Measurements from ENCODE around the gene FOXA3.

FOXA3 gene

DNA sequence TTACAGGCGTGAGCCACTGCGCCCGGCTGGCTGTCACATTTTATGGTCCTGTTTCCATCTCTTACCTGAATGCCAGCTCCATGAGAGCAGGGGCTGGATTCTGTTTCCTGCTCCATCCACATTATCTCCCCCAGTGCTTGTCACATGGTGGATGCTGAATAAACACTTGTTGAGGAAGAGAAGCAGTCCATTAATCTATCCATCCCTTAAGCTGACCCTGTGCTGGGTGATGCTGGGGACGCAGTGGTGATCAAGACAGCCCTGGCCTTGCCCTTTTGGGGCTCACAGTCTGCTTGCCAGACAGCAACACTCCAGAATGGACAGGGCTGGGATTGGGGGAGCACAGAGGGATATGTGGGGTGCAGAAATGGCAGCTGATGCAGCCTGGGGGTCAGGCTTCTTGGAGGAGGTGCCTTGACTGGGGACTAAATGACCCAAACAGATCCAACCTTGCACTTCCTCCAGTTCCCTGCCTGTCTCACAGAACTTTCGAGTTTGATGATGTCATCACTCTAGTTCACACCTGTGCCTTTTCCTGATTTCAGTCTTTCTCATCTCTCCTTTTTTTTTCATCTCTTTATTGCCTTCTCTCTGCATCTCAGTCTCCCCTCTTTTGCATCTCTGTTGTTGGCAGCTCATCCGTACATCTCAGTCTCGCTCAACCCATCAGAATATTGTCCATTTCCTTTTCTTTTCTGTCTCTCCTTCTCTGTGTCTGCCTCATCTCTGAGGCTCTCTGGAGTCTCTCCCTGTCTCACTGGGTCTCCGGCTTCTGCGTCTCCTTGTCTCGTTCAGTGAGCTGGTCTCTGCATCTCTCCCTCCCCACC lies 17.2 kb downstream of the FOXA3 start:
- no peak overlapping the region for H3K9ac ChIP-seq (ENCODE audit: low read length)
- H2AFZ ChIP-seq (ENCODE audit: low read depth, low read length, severe bottlenecking) = no peak overlapping the region
- no peak overlapping the region for H3K4me2 ChIP-seq (ENCODE audit: low read depth, low read length, poor library complexity, severe bottlenecking)

GRCh38 chr19:45881909-45882528 lies 17.9 kb downstream of the FOXA3 start:
- H3K9ac ChIP-seq (ENCODE audit: low read length) = peak overlapping the region; percentile 62; the same call in 1 of the 2 replicates
- no peak overlapping the region for H3K4me3 ChIP-seq (ENCODE audit: insufficient read depth, low read length, poor library complexity, severe bottlenecking)

More for the DNA sequence above, 17.2 kb downstream of the FOXA3 start:
- Histone ChIP-seq H3K79me2 (ENCODE audit: insufficient read depth, low read length) (peaks cover 12% of the 10 kb centered on the region; the same call in 1 of the 2 replicates), H3K9me3 (ENCODE audit: insufficient read depth, low read length) (no peaks in the 10 kb centered on the region), H3K36me3 (ENCODE audit: low read length) (no peaks in the 10 kb centered on the region), H3F3A (ENCODE audit: insufficient read depth) (no peaks in the 10 kb centered on the region), H3K27me3 (ENCODE audit: low read length) (no peaks in the 10 kb centered on the region), H3K4me3 (ENCODE audit: insufficient read depth, low read length, poor library complexity, severe bottlenecking) (no peak overlapping the region), H3K9me2 (replicated peaks; ENCODE audit: insufficient read depth, low read length) (no peaks in the 10 kb centered on the region), H4K20me1 (ENCODE audit: low read depth, low read length) (no peaks in the 10 kb centered on the region), H3K27ac (ENCODE audit: low read depth, low read length) (no peak overlapping the region)
- TF ChIP-seq, protein P1, sequence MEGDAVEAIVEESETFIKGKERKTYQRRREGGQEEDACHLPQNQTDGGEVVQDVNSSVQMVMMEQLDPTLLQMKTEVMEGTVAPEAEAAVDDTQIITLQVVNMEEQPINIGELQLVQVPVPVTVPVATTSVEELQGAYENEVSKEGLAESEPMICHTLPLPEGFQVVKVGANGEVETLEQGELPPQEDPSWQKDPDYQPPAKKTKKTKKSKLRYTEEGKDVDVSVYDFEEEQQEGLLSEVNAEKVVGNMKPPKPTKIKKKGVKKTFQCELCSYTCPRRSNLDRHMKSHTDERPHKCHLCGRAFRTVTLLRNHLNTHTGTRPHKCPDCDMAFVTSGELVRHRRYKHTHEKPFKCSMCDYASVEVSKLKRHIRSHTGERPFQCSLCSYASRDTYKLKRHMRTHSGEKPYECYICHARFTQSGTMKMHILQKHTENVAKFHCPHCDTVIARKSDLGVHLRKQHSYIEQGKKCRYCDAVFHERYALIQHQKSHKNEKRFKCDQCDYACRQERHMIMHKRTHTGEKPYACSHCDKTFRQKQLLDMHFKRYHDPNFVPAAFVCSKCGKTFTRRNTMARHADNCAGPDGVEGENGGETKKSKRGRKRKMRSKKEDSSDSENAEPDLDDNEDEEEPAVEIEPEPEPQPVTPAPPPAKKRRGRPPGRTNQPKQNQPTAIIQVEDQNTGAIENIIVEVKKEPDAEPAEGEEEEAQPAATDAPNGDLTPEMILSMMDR (IDR thresholded peaks at IDR 0.05; ENCODE audit: insufficient read depth, low read length, poor library complexity, severe bottlenecking) = no peak
- no peak for TF ChIP-seq EZH2phosphoT487 (conservative IDR thresholded peaks at IDR 0.05; ENCODE audit: low read length)

DNA sequence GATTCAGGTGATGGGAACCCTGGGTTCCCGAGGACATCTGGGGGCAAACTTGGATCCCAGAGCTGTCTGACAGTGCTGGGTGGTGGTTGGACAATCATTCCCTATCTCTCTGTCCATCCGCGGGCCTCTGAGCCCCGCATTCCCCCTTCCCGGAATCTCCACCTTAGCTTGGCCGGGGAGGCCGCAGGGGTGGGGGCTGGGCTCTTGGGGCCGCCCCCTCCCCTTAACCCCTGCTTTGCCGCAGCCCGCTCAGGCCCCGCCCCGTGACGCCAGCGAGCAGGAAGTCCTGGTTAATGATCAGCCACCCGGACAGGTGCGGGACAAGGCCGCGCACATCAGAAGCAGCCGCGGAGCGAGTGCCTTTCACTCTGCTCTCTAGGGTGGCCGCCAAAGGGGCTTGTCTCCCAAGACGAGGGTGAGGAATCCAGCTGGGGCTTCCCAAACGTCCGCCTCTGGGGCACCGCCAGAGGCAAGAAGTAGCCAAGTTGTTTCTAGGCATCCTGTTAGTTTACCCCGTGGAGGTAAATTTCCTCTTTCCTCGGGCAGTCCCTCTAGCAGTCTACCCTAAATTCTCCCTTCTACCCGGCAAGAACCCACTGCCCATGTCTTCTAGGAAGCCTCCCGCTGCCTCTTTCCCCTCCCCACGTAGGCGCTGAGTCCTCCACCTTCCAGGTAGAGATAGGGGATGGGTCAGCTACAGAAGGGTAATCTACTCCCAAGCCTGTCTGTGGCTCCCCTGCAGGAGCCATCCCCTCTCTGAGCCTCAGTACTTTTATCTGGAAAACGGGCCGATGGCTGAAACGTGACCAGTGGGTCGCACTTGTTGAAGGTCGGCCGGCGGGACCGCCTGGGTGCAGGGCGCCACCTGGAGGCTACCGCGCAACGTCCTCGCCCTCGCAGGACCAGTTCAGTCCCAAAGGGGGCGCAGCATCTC lies 18.8 kb downstream of the FOXA3 start:
- Histone ChIP-seq H3K27ac (ENCODE audit: low read depth, low read length) (no peak overlapping the region; the same call in 1 of the 2 replicates), H3K4me3 (ENCODE audit: insufficient read depth, low read length, poor library complexity, severe bottlenecking) (peak overlapping the region; percentile 52)
- TF ChIP-seq, protein P1 (IDR thresholded peaks at IDR 0.05; ENCODE audit: insufficient read depth, low read length, poor library complexity, severe bottlenecking) = peak; percentile 99
- TF ChIP-seq EZH2phosphoT487 (conservative IDR thresholded peaks at IDR 0.05; ENCODE audit: low read length) = no peak

More at GRCh38 chr19:45881909-45882528, 17.9 kb downstream of the FOXA3 start:
- Histone ChIP-seq H3K9me3 (ENCODE audit: insufficient read depth, low read length) (no peaks in the 10 kb centered on the region), H2AFZ (ENCODE audit: low read depth, low read length, severe bottlenecking) (no peak overlapping the region), H3F3A (ENCODE audit: insufficient read depth) (no peaks in the 10 kb centered on the region), H3K79me2 (ENCODE audit: insufficient read depth, low read length) (peaks cover 12% of the 10 kb centered on the region; the same call in 1 of the 2 replicates), H4K20me1 (ENCODE audit: low read depth, low read length) (no peaks in the 10 kb centered on the region), H3K27ac (ENCODE audit: low read depth, low read length) (no peak overlapping the region), H3K27me3 (ENCODE audit: low read length) (no peaks in the 10 kb centered on the region), H3K9me2 (replicated peaks; ENCODE audit: insufficient read depth, low read length) (no peaks in the 10 kb centered on the region), H3K4me2 (ENCODE audit: low read depth, low read length, poor library complexity, severe bottlenecking) (no peak overlapping the region), H3K36me3 (ENCODE audit: low read length) (no peaks in the 10 kb centered on the region)
- TF ChIP-seq EZH2phosphoT487 (conservative IDR thresholded peaks at IDR 0.05; ENCODE audit: low read length) = no peak
- TF ChIP-seq, protein P1 (IDR thresholded peaks at IDR 0.05; ENCODE audit: insufficient read depth, low read length, poor library complexity, severe bottlenecking) = no peak

More for the DNA sequence above, 18.8 kb downstream of the FOXA3 start:
- Histone ChIP-seq H3K27me3 (ENCODE audit: low read length) (no peaks in the 10 kb centered on the region), H3K9me2 (replicated peaks; ENCODE audit: insufficient read depth, low read length) (no peaks in the 10 kb centered on the region), H3K9me3 (ENCODE audit: insufficient read depth, low read length) (no peaks in the 10 kb centered on the region), H3K36me3 (ENCODE audit: low read length) (no peaks in the 10 kb centered on the region), H3F3A (ENCODE audit: insufficient read depth) (peaks cover 7% of the 10 kb centered on the region), H3K4me2 (ENCODE audit: low read depth, low read length, poor library complexity, severe bottlenecking) (peak overlapping the region; percentile 80), H2AFZ (ENCODE audit: low read depth, low read length, severe bottlenecking) (no peak overlapping the region), H3K9ac (ENCODE audit: low read length) (peak overlapping the region; percentile 62), H4K20me1 (ENCODE audit: low read depth, low read length) (no peaks in the 10 kb centered on the region), H3K79me2 (ENCODE audit: insufficient read depth, low read length) (peaks cover 12% of the 10 kb centered on the region; the same call in 1 of the 2 replicates)
